Endothelial cell of umbilical vein (primary cell): ENCODE results near the gene VAV2. TPM values are rescaled to one million over a fixed set of nuclear protein-coding genes. Genes with fewer than 3 reads are reported as not detected.

Experiments
- BruUV-seq: library from RNA; stranded (reverse); fragments of 400-500 nt; replicated peaks from 2 replicates; lab custom pipeline; 2021; lab: Mats Ljungman, UMichigan
- CTCF ChIA-PET: fragments of 300-600, 350-600 bp; sonication (Branson Sonifier 250); formaldehyde crosslinking; loops from one replicate; lab custom pipeline; 2021; ENCODE audit warnings: antibody characterized with exemption, inconsistent platforms; lab: Charles Lee
- POLR2A ChIA-PET: fragments of 300-600, 350-600 bp; sonication (Branson Sonifier 250); formaldehyde crosslinking; loops from one replicate; lab custom pipeline; 2021; ENCODE audit warnings: antibody characterized with exemption, inconsistent platforms; lab: Charles Lee
- DNase-seq: peaks from one replicate; pipeline ENCODE4 v3.0.0-alpha.2; 2011; ENCODE audit warnings: low read depth, low spot score
- FAIRE-seq: peaks from 2 replicates; lab custom pipeline; 2011; peaks lifted over from hg19 to GRCh38; lab: Jason Lieb, UNC
- H2AFZ ChIP-seq: 2 replicates; pipeline ENCODE4 v1.6.0; 2012; ENCODE audit warnings: low read depth, low read length, control low read depth, inconsistent platforms
- H3K27ac ChIP-seq: 2 replicates; pipeline ENCODE4 v1.5.1; 2011; ENCODE audit warnings: low read depth, mild to moderate bottlenecking, control low read depth, low read length, moderate library complexity; ENCODE audit not compliant: insufficient read depth
- H3K27me3 ChIP-seq, 2 experiments: 2 replicates each; pipeline versions ENCODE4 v1.6.0 to v1.6.1; 2011; ENCODE audit warnings: low read length in 2 of 2, mixed read lengths in 1 of 2; ENCODE audit not compliant: control insufficient read depth in 2 of 2, insufficient read depth in 2 of 2
- H3K36me3 ChIP-seq, 2 experiments: 2 replicates in 1 of 2; 3 replicates in 1 of 2; pipeline ENCODE4 v1.5.1; 2011; ENCODE audit warnings: low read length in 2 of 2, mild to moderate bottlenecking in 1 of 2, moderate library complexity in 1 of 2; ENCODE audit not compliant: control insufficient read depth in 2 of 2, insufficient read depth in 2 of 2; ENCODE audit errors: extremely low read depth in 1 of 2
- H3K4me1 ChIP-seq: 3 replicates; pipeline ENCODE4 v1.5.1; 2011; ENCODE audit warnings: mild to moderate bottlenecking, low read length; ENCODE audit not compliant: control insufficient read depth, insufficient read depth; ENCODE audit errors: extremely low read depth
- H3K4me2 ChIP-seq: 2 replicates; pipeline ENCODE4 v1.6.1; 2011; ENCODE audit warnings: low read length, control low read depth, mixed read lengths; ENCODE audit not compliant: insufficient read depth
- H3K4me3 ChIP-seq, 3 experiments: fragments of 200-600 bp in 1 of 3; sonication (generic), shearing (Covaris generic) in 1 of 3; replicated peaks in 1 of 3; 2 replicates each; pipeline ENCODE4 v1.5.1; 2011 to 2016; ENCODE audit warnings: control low read depth in 3 of 3, low read length in 3 of 3, mild to moderate bottlenecking in 2 of 3, inconsistent platforms in 1 of 3, low read depth in 1 of 3, moderate library complexity in 1 of 3; ENCODE audit not compliant: insufficient read depth in 1 of 3
- H3K79me2 ChIP-seq: 2 replicates; pipeline ENCODE4 v1.6.0; 2012; ENCODE audit warnings: low read length, inconsistent platforms; ENCODE audit not compliant: control insufficient read depth, insufficient read depth
- H3K9ac ChIP-seq: replicated peaks from 2 replicates; pipeline ENCODE3; 2011; ENCODE audit warnings: low read length, control low read depth; ENCODE audit not compliant: insufficient read depth; ENCODE audit errors: extremely low read depth
- H3K9me1 ChIP-seq: replicated peaks from 3 replicates; pipeline ENCODE4 v1.6.0; 2011; ENCODE audit warnings: mild to moderate bottlenecking, low read length; ENCODE audit not compliant: control insufficient read depth, insufficient read depth; ENCODE audit errors: extremely low read depth
- H3K9me3 ChIP-seq: replicated peaks from 2 replicates; pipeline ENCODE4 v1.5.1; 2012; ENCODE audit warnings: low read length, inconsistent platforms; ENCODE audit not compliant: control insufficient read depth, insufficient read depth
- H4K20me1 ChIP-seq: replicated peaks from 2 replicates; pipeline ENCODE3; 2011; ENCODE audit warnings: mild to moderate bottlenecking, low read length; ENCODE audit not compliant: control insufficient read depth, insufficient read depth; ENCODE audit errors: extremely low read depth
- CTCF ChIP-seq, 2 donors: IDR thresholded peaks; 1 replicate in 1 of 2; 2 replicates in 1 of 2; pipeline ENCODE4 v1.5.1; 2011; ENCODE audit warnings: low read length in 2 of 2, mild to moderate bottlenecking in 2 of 2, moderate library complexity in 2 of 2, control low read depth in 1 of 2, inconsistent platforms in 1 of 2, low read depth in 1 of 2; ENCODE audit not compliant: insufficient read depth in 1 of 2; ENCODE audit errors: extremely low read depth in 1 of 2
- EZH2 ChIP-seq: IDR thresholded peaks from 2 replicates; pipeline ENCODE4 v1.6.1; 2012; ENCODE audit warnings: borderline replicate concordance, low read depth, mild to moderate bottlenecking, moderate library complexity, low read length, inconsistent platforms; ENCODE audit not compliant: severe bottlenecking
- FOS ChIP-seq: IDR thresholded peaks from 2 replicates; pipeline ENCODE4 v1.6.1; 2011; ENCODE audit warnings: mild to moderate bottlenecking, low read length, moderate library complexity, borderline replicate concordance; ENCODE audit not compliant: insufficient read depth
- GATA2 ChIP-seq: IDR thresholded peaks from 2 replicates; pipeline ENCODE4 v1.7.0; 2011; ENCODE audit warnings: low read depth, mild to moderate bottlenecking, moderate library complexity, mixed read lengths, low read length; ENCODE audit not compliant: insufficient read length, insufficient read depth
- JUN ChIP-seq: IDR thresholded peaks from 2 replicates; pipeline ENCODE4 v1.6.1; 2011; ENCODE audit warnings: borderline replicate concordance, low read depth; ENCODE audit not compliant: insufficient read length, insufficient read depth
- MYC ChIP-seq: IDR thresholded peaks from one replicate; pipeline ENCODE4 v1.6.1; 2011; ENCODE audit warnings: mild to moderate bottlenecking, low read depth, low read length
- POLR2AphosphoS5 ChIP-seq: IDR thresholded peaks from 2 replicates; pipeline ENCODE4 v1.6.1; 2012; ENCODE audit warnings: low read depth, mild to moderate bottlenecking, control low read depth, low read length, moderate library complexity; ENCODE audit not compliant: insufficient read depth
- dilution Hi-C: fragments of 300-500 bp; cut with MboI; formaldehyde crosslinking; loops from one replicate; pipeline ENCODE4 v1.15.0; 2019; ENCODE audit warnings: low sequenced_read_pairs; ENCODE audit not compliant: extremely low pct_ligation_motif_present
- intact Hi-C: fragments of 100-400 bp; cut with micrococcal nuclease; formaldehyde crosslinking; loops from one replicate; pipeline ENCODE4 v1.10.0; 2022
- polyA plus RNA-seq, 4 experiments: library from polyadenylated mRNA; depleted of rRNA in 3 of 4; stranded (reverse) in 3 of 4; unstranded in 1 of 4; fragments of >200 nt; gene quantifications; 2 replicates each; pipeline versions ENCODE4 v1.2.1 to v1.2.3, GENCODE V29; 2011 to 2012; ENCODE audit warnings: missing spikeins in 1 of 4
- total RNA-seq: library from RNA; stranded (reverse); gene quantifications from 2 replicates; pipeline ENCODE4 v1.2.3, GENCODE V29; 2021

The VAV2 gene
- total and polyA plus RNA-seq, 2 donors (not counting 3 experiments of a cell fraction or from before 2014, with no cell fraction given): 10.6 to 30.6 TPM

- Histone ChIP-seq H2AFZ (no peak overlapping the region), H3K79me2 (peaks cover 92% of the 10 kb centered on the region), H3K4me1 (no peaks in the 10 kb centered on the region), H3K27me3 (no peaks in the 10 kb centered on the region), H3K9ac (no peak overlapping the region), H3K36me3 (no peaks in the 10 kb centered on the region), H4K20me1 (no peaks in the 10 kb centered on the region), H3K9me1 (no peaks in the 10 kb centered on the region), H3K4me3 (no peak overlapping the region), H3K4me2 (no peak overlapping the region), H3K9me3 (no peaks in the 10 kb centered on the region), H3K27ac (no peak overlapping the region)
- FAIRE-seq: no peak
- TF ChIP-seq GATA2: no peak
- no peak for TF ChIP-seq CTCF (IDR thresholded peaks at IDR 0.05; ENCODE audit: extremely low read depth in 1 of 2, insufficient read depth in 1 of 2, low read depth in 1 of 2, low read length in 2 of 2)
- no peak for TF ChIP-seq POLR2AphosphoS5
- TF ChIP-seq MYC: no peak
- no peak for TF ChIP-seq EZH2
- TF ChIP-seq JUN: no peak
- TF ChIP-seq FOS: no peak
- CTCF ChIA-PET: interaction anchor here (0.6 to 2.4 kb wide), 2 partner anchors 25 to 61 kb away, joined by 3 to 7 read pairs; no protein-coding TSS in a partner anchor
- POLR2A ChIA-PET: no interaction called here
- intact Hi-C loops: no loop called here
- no peak for DNase-seq
- dilution Hi-C loops: no loop called here
- no TSS peak for BruUV-seq
Measured at GRCh38 chr9:133968428-133968827, 23.7 kb downstream of the VAV2 start.
